ENCODE data around the gene KLHL29. TPM values are rescaled to one million over a fixed set of nuclear protein-coding genes. Genes with fewer than 3 reads are reported as not detected.

KLHL29 gene
- total and polyA plus RNA-seq, 4 donors, result 0.29 to 2.3 (median 0.68) TPM

DNA sequence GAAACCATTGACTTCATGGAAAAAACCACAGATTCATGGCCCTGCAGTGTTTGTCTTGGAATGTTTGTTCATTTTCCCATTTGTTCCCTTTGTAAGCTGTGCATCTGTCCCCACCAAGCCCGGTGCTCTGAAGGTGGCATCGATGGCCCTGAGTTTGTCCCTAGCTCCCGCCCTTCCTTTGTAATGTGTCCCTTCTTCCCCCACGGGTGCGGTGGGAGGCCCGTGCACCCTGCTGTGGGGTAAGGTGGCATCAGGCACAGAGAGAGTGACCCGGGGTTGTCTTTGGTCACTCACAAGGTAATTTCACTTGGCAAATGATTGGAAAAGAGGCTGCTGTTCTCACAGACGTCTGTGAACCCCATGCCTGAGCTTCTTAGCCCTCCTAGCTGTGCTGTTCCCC is 28.7 kb downstream of the KLHL29 start:
- Histone ChIP-seq H3K36me3 (ENCODE audit: control insufficient read depth in 4 of 4, insufficient read depth in 3 of 4, low read depth in 1 of 4, low read length in 3 of 4) (no peaks in the 10 kb centered on the region), H3K27me3 (ENCODE audit: control insufficient read depth in 4 of 4, insufficient read depth in 4 of 4, low read length in 3 of 4) (no peaks in the 10 kb centered on the region), H3K4me1 (ENCODE audit: control insufficient read depth in 4 of 4, insufficient read depth in 4 of 4, low read length in 3 of 4) (no peaks in the 10 kb centered on the region), H3K9me3 (ENCODE audit: control insufficient read depth in 4 of 4, low read length in 3 of 4) (no peaks in the 10 kb centered on the region), H3K27ac (ENCODE audit: low read depth in 1 of 2, low read length in 2 of 2) (no peak overlapping the region), H3K4me3 (ENCODE audit: low read depth in 1 of 3, low read length in 3 of 3) (no peak overlapping the region), H3K9ac (ENCODE audit: low read depth in 1 of 2, low read length in 2 of 2) (no peak overlapping the region)
- 86% methylated on average over 8 of the region's 8 CpGs for WGBS
- TF ChIP-seq SP1 (IDR thresholded peaks at IDR 0.05) (no peak), NR2F2 (IDR thresholded peaks at IDR 0.05) (no peak), RXRA (IDR thresholded peaks at IDR 0.05) (no peak), TAF1 (conservative IDR thresholded peaks at IDR 0.05) (no peak), EGR1 (IDR thresholded peaks at IDR 0.05; ENCODE audit: low read depth in 2 of 2) (no peak), RAD21 (IDR thresholded peaks at IDR 0.05) (no peak), GABPA (IDR thresholded peaks at IDR 0.05 in 1 of 2, conservative IDR thresholded peaks at IDR 0.05 in 1 of 2) (no peak), JUND (IDR thresholded peaks at IDR 0.05) (no peak), FOXA1 (IDR thresholded peaks at IDR 0.05) (no peak), HNF4G (IDR thresholded peaks at IDR 0.05) (no peak), HNF4A (conservative IDR thresholded peaks at IDR 0.05) (no peak), YY1 (IDR thresholded peaks at IDR 0.05) (no peak), FOXA2 (IDR thresholded peaks at IDR 0.05) (no peak)
- TF ChIP-seq, protein P1, sequence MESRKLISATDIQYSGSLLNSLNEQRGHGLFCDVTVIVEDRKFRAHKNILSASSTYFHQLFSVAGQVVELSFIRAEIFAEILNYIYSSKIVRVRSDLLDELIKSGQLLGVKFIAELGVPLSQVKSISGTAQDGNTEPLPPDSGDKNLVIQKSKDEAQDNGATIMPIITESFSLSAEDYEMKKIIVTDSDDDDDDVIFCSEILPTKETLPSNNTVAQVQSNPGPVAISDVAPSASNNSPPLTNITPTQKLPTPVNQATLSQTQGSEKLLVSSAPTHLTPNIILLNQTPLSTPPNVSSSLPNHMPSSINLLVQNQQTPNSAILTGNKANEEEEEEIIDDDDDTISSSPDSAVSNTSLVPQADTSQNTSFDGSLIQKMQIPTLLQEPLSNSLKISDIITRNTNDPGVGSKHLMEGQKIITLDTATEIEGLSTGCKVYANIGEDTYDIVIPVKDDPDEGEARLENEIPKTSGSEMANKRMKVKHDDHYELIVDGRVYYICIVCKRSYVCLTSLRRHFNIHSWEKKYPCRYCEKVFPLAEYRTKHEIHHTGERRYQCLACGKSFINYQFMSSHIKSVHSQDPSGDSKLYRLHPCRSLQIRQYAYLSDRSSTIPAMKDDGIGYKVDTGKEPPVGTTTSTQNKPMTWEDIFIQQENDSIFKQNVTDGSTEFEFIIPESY (IDR thresholded peaks at IDR 0.05), result no peak
- TF ChIP-seq, protein P2, sequence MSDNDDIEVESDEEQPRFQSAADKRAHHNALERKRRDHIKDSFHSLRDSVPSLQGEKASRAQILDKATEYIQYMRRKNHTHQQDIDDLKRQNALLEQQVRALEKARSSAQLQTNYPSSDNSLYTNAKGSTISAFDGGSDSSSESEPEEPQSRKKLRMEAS (IDR thresholded peaks at IDR 0.05), result no peak
- TF ChIP-seq, protein P3, sequence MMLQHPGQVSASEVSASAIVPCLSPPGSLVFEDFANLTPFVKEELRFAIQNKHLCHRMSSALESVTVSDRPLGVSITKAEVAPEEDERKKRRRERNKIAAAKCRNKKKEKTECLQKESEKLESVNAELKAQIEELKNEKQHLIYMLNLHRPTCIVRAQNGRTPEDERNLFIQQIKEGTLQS (IDR thresholded peaks at IDR 0.05), result no peak
- TF ChIP-seq, protein P4, sequence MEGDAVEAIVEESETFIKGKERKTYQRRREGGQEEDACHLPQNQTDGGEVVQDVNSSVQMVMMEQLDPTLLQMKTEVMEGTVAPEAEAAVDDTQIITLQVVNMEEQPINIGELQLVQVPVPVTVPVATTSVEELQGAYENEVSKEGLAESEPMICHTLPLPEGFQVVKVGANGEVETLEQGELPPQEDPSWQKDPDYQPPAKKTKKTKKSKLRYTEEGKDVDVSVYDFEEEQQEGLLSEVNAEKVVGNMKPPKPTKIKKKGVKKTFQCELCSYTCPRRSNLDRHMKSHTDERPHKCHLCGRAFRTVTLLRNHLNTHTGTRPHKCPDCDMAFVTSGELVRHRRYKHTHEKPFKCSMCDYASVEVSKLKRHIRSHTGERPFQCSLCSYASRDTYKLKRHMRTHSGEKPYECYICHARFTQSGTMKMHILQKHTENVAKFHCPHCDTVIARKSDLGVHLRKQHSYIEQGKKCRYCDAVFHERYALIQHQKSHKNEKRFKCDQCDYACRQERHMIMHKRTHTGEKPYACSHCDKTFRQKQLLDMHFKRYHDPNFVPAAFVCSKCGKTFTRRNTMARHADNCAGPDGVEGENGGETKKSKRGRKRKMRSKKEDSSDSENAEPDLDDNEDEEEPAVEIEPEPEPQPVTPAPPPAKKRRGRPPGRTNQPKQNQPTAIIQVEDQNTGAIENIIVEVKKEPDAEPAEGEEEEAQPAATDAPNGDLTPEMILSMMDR (IDR thresholded peaks at IDR 0.05; ENCODE audit: low read depth, low read length, missing input control), result no peak
- TF ChIP-seq, protein P5, sequence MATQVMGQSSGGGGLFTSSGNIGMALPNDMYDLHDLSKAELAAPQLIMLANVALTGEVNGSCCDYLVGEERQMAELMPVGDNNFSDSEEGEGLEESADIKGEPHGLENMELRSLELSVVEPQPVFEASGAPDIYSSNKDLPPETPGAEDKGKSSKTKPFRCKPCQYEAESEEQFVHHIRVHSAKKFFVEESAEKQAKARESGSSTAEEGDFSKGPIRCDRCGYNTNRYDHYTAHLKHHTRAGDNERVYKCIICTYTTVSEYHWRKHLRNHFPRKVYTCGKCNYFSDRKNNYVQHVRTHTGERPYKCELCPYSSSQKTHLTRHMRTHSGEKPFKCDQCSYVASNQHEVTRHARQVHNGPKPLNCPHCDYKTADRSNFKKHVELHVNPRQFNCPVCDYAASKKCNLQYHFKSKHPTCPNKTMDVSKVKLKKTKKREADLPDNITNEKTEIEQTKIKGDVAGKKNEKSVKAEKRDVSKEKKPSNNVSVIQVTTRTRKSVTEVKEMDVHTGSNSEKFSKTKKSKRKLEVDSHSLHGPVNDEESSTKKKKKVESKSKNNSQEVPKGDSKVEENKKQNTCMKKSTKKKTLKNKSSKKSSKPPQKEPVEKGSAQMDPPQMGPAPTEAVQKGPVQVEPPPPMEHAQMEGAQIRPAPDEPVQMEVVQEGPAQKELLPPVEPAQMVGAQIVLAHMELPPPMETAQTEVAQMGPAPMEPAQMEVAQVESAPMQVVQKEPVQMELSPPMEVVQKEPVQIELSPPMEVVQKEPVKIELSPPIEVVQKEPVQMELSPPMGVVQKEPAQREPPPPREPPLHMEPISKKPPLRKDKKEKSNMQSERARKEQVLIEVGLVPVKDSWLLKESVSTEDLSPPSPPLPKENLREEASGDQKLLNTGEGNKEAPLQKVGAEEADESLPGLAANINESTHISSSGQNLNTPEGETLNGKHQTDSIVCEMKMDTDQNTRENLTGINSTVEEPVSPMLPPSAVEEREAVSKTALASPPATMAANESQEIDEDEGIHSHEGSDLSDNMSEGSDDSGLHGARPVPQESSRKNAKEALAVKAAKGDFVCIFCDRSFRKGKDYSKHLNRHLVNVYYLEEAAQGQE (IDR thresholded peaks at IDR 0.05), result no peak
- no peak for DNase-seq (ENCODE audit: low spot score)

Data from liver (tissue), 9 donors.